Activated naive CD4-positive, alpha-beta T cell treated with anti-CD3 and anti-CD28 coated beads, Interleukin-2, amount 50 U/mL, for 16 hours (primary cell): ENCODE results near the gene RGS13.
A peak's percentile ranks its signal among the peaks of the same experiment; 100 is the strongest.

Experiments used
- DNase-seq: peaks from one replicate; pipeline ENCODE4 v3.0.0-alpha.2; 2020

Gene RGS13

GRCh38 chr1:192635939-192636338 is at the start of gene RGS13:
Gene RGS13 (plus strand): TSS chr1:192636147. CDS start chr1:192644335, 8,188 bp downstream.
- no peak for DNase-seq

DNA sequence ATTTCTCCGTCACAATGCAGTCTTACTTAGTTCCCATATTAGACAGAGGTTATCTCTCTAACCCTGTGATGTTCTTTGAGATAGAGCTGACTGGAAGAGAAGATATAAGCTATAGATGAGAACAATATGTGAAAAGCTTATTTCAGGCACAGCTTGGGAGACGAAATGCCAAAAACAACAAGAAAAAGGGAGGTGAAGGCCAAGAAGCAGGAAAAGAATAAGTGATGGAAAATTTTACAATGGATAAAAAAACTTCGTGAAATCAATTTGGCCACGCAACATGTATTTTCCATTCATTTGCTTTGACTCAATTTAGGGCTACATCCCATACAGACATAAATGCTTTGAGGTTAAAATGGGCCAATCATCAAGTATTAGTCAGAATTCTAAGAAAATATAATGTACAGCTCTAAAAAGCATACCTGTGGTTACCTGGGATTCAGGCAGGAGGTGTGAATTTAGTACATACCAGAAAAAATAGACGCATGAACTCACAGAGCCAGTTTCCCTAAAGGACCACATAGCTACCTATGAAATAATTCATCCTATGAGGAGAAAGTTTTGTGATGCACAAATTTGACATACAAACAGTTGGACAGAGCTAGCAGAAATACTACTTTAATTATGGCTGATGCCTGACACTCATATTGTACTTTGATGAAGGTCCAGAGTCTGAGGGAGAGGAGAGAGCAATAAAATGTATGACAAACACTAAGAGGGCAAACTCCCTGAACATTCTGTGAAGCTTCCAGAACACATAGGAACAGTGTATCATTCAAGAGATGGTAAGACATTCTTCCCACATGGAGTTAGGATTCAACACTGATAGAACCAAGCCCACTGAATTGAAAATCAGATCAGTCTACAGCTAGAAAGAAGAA is 48.3 kb upstream of the RGS13 start:
- no peak for DNase-seq

DNA sequence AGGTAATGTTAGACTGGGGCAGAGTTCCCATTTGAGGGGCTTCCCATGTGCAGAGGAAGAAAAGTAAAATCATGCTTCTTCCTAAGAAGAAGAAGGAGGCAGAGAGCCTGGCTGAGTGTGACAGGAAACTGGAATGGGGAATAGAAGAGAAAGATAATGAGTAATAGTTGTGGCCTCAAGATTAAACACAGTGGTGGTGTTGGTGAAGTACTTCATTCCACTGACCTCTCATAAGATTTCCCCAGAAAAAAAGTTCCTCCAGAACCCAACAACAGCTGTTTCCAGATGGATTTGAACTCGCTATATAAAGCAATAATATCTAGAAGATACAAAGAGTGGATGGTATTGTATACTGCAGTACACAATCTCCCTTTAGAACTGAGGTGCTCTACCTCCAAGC is 47.4 kb upstream of the RGS13 start:
- DNase-seq, result no peak

- DNase-seq, result no peak
These were observed 46.1 kb upstream of the RGS13 start for GRCh38 chr1:192589813-192590212.

DNA sequence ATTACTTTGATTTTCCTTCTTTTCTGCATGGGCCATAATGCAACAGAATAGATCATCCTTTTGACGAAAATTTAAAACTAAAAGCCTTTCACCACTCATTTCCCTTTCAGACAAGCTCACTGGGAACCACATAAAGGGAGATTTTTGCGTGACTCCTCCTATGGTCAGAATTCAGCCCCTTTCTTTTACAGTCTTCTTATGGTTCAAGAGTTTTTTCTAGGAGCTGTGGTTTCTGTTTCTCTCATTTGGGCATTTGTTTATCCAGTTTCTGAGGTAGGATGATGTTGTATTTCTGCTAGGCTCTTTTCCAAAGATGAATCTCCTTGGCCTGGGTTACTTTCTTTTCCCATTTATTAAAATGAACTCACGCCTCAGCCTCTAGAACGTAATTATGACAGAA is 43.4 kb upstream of the RGS13 start:
- no peak for DNase-seq

DNA sequence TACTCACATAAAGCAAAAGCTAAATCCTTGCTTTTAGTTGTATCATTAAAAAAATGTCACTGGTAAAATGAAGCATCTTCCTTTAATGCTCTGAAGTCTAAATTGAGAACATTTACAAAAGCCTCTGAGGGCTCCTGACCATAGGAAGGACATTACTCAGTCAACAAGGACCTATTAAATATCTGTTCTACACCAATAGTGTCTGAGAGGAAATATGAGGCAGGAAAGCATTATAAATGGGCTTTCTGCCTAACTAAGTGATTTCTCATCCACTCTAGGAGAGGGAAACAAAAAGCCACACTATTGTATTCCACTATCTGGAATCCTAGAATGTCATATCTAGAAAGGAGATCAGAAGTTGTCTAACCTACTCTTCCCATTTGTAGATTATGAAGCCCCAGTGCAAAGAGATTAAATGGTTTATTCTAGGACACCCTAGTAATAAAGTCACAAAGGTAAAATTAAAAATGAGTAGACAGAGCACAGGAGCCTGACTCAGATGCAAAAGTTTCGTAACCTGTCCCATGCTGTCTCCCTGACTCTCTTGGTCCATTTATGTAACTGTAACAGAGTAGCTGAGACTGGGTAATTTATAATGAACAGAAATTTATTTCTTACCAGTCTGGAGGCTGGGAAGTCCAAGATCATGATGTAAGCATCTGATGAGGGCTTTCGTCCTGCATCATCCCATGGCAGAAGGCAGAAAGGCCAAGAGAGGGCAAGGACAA is 42.8 kb upstream of the RGS13 start:
- no peak for DNase-seq

DNA sequence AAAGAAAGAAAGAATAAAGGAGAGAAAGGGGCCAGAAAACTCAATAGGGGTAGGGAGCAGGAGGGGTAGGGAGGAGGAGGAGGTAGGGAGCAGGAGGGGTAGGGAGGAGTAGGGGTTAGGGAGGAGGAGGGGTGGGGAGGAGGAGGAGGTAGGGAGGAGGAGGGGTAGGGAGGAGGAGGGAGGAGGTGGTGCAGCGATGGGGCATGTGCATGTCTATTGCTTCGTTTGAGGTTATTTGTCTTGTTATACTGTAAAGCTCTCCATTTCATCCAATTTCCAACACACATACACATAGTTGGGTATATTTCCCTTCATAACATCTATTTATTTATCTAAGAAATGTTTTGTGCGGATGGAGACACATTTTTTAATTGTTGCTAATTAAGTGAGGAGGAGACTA is 40.6 kb upstream of the RGS13 start:
- no peak for DNase-seq

DNA sequence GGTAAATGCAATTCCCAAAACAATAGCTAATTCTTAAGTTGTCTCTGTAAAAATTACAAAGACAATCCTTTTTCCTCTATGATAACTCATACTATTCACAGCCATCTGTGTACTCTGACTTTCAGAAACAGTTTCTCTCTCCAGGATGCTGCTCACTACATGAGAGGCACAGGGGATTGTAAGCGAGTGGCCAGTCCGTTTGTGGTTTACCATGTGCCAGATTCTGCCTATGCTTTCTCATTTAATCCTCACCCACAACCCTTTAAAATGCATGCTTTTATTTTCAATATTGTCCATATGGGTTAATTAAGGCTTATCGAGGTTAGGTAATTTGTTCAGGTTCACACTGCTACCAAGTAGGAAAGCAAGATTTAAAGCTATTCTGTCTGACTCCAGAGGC is 37.4 kb upstream of the RGS13 start:
- DNase-seq, result no peak

GRCh38 chr1:192600275-192600674 is 35.7 kb upstream of the RGS13 start:
- no peak for DNase-seq

GRCh38 chr1:192601143-192601542 is 34.8 kb upstream of the RGS13 start:
- DNase-seq, result no peak

- DNase-seq, result no peak
These were observed 34.4 kb upstream of the RGS13 start for GRCh38 chr1:192601567-192601966.

DNA sequence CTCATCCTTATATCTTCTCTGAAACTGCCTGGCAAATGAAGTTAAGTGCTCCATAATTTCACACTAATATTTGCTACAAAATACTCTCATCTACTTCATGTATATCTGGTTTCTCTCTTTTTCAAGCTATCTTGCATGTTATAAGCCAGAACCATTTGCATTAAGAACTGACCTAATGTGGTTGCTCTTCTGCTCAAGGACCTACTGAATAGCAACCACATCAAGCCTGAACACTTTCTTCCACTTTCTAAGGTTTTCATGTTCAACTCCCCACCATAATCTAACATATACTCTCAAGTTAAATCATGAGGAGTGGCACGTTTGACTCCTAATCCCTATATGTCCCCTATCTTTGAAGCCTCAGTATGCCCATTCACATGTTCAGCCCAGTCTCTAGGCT is 33.2 kb upstream of the RGS13 start:
- no peak for DNase-seq

DNA sequence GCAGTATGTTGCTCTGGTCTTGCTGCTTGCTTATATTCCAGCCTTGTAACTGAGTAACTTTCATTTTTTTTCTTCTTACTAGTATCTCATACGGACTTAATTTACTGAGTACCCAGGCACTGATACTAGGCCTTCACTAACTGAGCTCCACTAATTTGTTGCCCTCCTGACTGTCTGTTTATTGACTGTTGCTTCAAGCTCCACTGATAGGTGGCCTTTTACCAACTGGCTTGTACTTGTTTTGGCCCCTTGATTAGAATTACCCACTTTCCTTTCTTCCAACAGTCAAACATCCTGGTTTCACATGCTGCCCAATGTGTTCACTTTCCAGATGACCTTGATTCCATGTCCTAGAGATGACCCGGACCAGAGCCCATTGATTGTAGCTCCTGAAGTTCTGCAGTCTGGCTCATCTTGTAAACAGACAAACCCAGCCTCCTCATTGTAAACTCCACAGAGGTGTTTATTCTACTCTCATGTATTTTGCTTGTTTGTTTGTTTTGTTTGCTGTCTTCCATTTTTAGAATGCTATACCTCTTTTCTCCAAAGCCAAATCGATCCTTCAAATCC is 32.6 kb upstream of the RGS13 start:
- DNase-seq, result no peak

DNA sequence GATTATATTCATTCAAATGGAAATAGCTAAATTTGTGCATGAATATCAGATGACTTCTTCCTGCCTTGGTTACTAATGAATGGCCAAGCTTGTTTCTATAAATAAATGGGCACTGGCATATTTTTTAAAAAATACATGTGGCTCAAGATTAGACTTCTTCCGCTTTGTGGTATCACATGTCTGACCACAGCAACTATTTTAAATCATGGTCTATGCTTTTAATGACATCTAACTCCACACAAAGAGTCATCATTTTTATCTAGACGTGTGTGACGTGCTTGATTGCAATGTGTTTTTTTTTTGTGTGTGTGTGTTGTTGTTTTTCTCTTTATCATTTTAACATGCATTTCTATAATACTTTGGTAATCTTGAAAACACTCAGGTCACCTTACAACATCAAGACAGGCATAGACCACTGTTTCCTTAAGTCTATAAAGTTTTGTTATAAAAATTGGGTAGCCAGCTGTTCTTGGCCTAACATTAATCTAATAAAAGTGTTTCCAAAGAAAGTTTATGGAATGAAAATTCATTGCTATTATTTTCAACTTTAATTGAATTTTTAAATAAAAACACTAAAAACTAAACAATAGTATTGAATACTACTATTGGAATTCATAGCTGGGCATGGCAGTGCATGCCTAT is 30.8 kb upstream of the RGS13 start:
- DNase-seq, result no peak

DNA sequence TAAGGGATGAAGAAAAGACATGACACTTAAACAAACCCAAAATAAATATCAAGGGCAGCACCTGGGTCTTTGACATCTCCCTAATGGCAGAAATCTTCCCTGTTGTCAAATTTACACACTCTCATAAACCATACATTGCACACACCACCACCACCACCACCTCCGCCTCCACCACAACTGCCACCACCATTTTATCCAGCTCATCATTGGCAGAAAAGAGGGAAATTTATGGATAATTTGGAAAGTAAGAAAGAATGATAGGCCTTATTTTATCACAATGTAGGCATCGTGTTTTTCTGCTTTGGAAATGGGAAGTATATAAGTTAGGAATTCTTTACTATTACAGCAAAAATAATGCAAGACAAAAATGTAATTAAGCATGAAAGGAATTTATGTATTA is 27.3 kb upstream of the RGS13 start:
- no peak for DNase-seq

- peak; percentile 46 for DNase-seq
These were observed 26.6 kb upstream of the RGS13 start for GRCh38 chr1:192609110-192610079.

- no peak for DNase-seq
These were observed 25.6 kb upstream of the RGS13 start for GRCh38 chr1:192610112-192610889.

GRCh38 chr1:192615055-192615454 is 20.9 kb upstream of the RGS13 start:
- no peak for DNase-seq

GRCh38 chr1:192620071-192620635 is 15.8 kb upstream of the RGS13 start:
- DNase-seq, result no peak

DNA sequence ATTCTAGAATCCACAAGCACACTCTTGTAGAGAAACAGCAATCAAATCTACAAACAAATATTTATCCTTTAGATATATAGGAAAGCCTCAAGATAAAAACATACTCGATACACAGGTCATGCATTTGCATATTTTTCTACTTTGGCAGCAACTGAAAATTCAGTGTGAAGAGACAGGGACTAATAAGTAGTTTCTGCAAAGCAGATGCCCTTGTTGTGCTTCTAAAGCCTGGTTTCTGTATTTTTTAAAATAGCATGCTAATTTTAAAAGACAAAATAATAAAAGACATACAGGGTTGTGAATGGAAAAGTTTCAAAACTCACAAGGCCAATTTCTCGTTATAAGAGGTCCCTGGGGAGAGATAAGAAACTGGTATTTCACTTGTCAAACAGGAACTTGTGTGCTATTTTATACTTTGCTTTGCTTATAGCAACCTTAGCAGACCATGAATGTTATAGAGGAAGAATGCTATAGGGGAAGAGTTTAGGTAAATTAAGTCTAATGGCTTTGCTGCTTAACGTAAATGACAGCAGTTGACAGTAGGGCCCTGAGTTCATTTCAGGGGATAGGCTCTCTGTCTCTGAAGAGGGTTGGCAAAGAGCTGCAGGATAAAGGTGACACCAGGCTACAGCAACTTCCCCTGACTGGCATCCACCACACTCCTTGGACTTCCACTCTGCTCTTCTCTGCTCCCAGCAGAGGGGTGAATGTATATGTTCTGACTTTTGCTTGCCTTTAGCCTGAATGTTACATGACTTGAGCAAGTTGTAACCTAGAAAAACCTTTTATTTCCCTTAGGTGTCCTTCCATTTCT is 9.4 kb upstream of the RGS13 start:
- no peak for DNase-seq
